Thyroid gland (tissue), 4 donors: ENCODE results near the gene C22orf42.

ENCODE experiments used
- POLR2A ChIP-seq, 2 donors: fragments of 450-650 bp; IDR thresholded peaks; one replicate each; pipeline ENCODE4 v1.6.1; 2017; ENCODE audit warnings: antibody characterized with exemption in 2 of 2, mild to moderate bottlenecking in 2 of 2, moderate library complexity in 1 of 2
- TF ChIP-seq, protein P1 (sequence below), 6 experiments: fragments of 200-600 bp in 3 of 6; fragments of 450-650 bp in 3 of 6; sonication (generic) in 3 of 6; IDR thresholded peaks; one replicate each; pipeline ENCODE4 v1.5.1; 2016 to 2019; ENCODE audit warnings: antibody characterized with exemption in 6 of 6, mild to moderate bottlenecking in 2 of 6, inconsistent platforms in 1 of 6, moderate library complexity in 1 of 6

DNA sequence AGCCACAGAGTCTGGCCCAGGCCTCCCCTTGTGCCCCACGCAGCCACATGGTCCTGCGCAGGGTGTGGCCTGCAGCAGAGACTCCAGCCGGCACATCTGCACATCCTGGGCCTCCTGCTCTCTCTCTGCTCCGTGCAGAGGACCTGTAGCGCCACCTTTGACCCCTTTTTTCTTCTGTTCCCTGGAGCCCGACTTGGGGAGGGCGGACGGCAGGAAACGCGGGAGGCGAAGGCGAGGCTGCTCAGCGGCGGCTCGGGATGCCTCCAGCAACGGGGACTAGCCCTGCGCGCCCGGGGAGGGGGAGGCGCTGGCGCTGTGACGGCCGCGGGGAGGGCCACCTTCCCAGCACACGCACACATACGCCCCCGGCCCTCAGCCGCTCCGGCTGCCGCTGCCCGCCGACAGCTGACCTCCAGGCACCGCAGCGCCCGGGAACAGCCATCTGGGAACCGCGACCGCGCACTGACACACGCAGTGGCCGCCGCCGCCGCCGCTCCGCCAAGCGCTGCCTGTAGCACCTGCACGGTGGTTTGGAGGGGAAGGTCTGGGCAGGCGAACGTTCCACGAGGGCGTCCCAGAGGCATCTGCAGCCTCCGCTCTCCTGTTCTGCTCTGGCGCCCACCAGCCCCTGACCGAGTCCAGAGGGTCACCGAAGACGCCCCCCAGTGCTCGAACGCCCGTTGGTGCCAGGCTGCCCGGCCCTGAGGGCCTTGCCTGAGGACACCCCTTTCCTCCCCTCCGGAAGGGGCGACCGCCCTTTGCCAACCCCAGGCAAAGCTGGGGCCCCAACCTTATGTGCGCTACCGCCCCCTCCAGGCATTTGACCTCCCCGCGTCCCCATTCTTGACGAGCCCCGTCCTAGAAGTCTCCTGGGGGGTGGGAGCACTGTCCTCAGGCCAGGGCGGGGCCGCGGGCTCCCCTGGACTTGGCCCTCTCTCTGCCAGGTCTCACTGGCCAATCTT lies 16.9 kb upstream of the C22orf42 start:
- TF ChIP-seq, protein P1, sequence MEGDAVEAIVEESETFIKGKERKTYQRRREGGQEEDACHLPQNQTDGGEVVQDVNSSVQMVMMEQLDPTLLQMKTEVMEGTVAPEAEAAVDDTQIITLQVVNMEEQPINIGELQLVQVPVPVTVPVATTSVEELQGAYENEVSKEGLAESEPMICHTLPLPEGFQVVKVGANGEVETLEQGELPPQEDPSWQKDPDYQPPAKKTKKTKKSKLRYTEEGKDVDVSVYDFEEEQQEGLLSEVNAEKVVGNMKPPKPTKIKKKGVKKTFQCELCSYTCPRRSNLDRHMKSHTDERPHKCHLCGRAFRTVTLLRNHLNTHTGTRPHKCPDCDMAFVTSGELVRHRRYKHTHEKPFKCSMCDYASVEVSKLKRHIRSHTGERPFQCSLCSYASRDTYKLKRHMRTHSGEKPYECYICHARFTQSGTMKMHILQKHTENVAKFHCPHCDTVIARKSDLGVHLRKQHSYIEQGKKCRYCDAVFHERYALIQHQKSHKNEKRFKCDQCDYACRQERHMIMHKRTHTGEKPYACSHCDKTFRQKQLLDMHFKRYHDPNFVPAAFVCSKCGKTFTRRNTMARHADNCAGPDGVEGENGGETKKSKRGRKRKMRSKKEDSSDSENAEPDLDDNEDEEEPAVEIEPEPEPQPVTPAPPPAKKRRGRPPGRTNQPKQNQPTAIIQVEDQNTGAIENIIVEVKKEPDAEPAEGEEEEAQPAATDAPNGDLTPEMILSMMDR (IDR thresholded peaks at IDR 0.05): no peak
- no peak for TF ChIP-seq POLR2A (IDR thresholded peaks at IDR 0.05)
